Fibroblast of villous mesenchyme (primary cell): ENCODE data around the gene DRC1. TPM values are rescaled to one million over a fixed set of nuclear protein-coding genes. Genes with fewer than 3 reads are reported as not detected.

Experiments used
- DNase-seq: peaks from one replicate; pipeline ENCODE4 v3.0.0-alpha.2; 2010; ENCODE audit warnings: low read depth
- H3K4me3 ChIP-seq: 2 replicates; pipeline ENCODE4 v1.5.1; 2011; ENCODE audit warnings: low read depth, mild to moderate bottlenecking, low read length
- total RNA-seq: library from RNA; depleted of rRNA; stranded (reverse); fragments of >200 nt; gene quantifications from 2 replicates; pipeline ENCODE4 v1.2.3, GENCODE V29; 2012
- TF ChIP-seq, protein P1 (sequence below): IDR thresholded peaks from 2 replicates; pipeline ENCODE4 v1.5.1; 2012; ENCODE audit warnings: low read depth, mild to moderate bottlenecking, low read length; ENCODE audit not compliant: insufficient read depth

DRC1 gene
- total RNA-seq, 1 donor, result not detected

DNA sequence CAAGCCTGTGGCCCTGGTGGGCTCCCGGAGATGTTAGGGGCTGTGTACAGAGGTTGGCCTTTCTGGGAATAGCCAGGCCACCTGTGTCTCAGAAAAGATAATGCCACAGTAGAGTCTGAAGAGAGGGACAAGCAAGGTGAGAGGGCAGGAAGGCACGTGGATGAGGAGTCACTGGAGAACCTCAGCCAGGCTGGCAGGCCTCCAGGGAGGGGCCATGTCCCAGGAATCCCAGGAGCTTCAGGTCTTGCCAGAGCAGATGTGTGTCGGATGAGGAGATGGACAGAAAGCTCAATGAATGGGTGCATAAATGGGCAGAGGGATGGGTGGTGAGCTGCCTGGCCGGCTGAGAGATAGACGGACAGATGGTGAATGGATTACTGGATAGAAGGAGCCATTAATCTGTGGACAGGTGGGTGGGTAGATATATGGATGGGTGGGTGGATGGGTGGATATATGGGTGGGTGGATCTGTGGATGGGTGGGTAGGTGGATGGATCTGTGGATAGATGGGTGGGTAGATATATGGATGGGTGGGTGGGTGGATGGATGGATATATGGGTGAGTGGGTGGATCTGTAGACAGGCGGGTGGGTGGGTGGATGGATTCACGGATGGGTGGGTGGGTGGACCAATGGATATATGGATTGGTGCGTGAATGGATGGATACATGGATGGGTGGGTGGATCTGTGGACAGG lies 84.2 kb downstream of the DRC1 start:
- H3K4me3 ChIP-seq, result no peak overlapping the region
- TF ChIP-seq, protein P1, sequence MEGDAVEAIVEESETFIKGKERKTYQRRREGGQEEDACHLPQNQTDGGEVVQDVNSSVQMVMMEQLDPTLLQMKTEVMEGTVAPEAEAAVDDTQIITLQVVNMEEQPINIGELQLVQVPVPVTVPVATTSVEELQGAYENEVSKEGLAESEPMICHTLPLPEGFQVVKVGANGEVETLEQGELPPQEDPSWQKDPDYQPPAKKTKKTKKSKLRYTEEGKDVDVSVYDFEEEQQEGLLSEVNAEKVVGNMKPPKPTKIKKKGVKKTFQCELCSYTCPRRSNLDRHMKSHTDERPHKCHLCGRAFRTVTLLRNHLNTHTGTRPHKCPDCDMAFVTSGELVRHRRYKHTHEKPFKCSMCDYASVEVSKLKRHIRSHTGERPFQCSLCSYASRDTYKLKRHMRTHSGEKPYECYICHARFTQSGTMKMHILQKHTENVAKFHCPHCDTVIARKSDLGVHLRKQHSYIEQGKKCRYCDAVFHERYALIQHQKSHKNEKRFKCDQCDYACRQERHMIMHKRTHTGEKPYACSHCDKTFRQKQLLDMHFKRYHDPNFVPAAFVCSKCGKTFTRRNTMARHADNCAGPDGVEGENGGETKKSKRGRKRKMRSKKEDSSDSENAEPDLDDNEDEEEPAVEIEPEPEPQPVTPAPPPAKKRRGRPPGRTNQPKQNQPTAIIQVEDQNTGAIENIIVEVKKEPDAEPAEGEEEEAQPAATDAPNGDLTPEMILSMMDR, result no peak
- no peak for DNase-seq

DNA sequence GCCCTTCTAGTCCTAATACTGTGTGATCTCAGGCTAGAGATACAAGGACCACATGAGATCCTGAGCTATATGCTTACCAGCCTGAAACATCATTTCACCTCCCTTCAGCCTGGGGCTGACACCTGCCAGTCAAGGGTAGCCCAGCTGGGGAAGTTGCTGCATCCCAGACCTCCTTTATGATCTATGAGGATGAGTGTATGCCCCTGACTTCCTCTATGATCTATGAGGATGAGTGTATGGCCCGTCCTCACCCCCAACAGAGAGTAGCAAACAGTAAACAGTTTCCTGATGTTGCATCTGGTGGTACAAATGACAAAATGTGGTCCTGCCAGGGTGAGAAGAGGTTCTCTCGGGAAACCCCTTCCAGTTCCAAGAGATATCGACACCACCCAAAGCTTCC lies 85.1 kb downstream of the DRC1 start:
- no peak for DNase-seq
- H3K4me3 ChIP-seq, result no peak overlapping the region
- TF ChIP-seq, protein P1, result no peak

DNA sequence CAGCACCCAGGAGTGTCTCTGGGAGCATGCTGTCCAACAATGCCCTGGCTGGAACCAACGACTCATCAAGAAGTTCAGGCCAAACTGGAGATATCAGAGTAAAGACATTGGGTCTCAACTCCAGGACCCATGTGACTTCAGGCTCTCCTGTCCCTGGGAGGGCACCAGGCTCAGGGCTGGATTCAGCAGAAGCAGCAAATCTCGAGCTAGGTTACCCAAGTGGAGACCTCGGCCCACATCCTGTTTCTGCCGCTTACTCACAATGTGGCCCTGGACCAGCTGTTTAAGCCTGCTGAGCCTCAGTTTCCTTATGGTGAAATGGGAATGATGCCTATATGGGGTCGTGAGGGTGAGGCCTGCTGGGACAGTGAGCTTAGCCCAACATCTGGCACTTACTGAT lies 85.5 kb downstream of the DRC1 start:
- no peak overlapping the region for H3K4me3 ChIP-seq
- no peak for DNase-seq
- TF ChIP-seq, protein P1, result no peak

DNA sequence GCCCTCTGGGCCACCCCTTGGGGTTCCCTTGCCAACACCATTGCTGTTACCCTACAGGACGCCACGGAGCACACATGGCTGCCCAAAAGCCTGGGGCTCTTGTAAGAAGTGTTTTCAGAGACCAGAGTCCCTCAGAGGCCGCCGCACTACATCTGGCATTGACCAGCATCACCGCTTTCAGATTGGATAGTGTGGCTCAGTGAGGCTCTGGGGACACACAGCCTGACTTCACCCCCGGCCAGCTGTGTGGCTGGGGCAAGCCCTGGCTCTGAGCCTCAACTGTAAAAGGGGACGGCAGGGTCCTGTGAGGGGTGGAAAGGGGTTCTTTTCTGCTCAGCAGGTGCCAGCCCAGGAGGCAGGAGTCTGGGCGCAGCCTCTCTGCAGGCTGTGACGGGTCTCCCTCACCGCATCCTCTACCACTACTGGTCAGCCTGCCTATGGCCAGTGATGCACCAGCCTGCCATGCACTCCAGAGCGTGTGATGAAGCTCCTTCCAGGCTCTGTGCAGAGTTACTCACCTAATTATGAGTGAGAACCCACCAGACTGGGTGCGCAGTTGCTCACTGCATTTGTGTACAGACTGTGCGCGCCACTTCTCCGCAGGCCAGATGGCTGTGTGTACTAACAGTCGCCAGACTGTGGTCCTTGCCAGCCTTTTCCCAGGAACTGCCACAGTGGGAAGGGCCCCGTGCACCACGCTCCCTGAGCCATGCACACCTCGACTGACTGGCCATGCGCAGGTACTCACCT lies 86.9 kb downstream of the DRC1 start:
- no peak for DNase-seq
- no peak overlapping the region for H3K4me3 ChIP-seq
- TF ChIP-seq, protein P1, result no peak

DNA sequence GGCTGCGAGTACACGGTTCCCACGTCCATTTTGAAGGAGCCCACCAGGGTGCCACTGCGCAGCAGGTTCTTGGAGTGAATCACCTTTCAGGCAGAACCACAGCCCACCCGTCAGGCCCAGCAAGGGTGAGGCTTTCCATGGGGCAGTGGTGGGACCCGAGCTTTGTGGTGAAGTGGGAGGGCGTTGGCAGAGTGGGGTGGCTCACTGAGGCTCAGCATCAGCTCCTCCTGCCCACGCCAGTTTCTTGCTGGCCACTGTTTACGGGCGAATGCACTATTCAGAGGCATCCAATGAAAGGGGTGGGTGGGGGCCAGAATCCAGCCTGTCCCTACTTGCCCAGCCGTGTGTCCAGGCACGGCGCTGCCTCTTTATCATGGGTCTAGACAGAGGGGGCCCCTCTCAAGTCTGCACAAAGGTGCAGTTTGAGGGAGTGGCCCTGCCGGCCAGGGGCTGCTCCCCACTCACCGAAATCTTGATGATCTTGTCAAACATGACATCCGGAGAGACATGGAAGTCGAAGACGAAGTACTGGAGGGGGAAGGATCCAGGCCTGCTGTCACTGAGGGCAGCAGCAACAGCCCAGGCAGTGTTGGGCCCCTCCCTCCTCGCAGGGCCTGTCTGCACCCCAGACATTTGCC lies 87.6 kb downstream of the DRC1 start:
- DNase-seq, result no peak
- H3K4me3 ChIP-seq, result no peak overlapping the region
- TF ChIP-seq, protein P1, result no peak

DNA sequence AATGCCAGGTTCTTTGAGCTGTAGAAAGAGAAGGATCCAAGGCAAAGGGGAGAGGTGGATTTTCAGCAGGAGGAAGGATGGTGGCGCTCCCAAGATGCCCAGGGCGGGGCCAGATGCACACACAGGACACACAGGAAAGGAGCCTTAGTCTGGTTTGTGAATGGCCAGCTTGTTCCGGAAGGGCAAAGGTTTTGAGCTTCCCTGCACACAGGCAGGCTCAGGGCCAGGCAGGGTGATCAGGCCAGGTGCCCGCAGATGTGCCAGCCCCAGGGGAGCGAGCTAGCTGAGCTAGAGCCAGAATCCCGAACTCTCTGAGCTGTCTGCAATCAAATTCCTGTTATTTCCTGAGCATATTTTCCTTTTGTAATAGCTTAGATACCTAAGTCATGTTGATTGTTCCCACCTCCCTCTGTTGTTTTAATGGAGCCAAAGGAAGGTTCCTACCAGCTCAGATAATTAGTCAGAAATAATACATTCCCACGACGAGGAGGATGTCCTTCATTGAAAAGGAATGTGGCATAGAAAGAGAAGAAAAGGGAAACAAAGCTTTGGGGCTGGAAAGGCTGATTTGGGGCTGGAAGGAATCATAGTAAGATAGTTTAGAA lies 89.9 kb downstream of the DRC1 start:
- TF ChIP-seq, protein P1, result no peak
- DNase-seq, result no peak
- no peak overlapping the region for H3K4me3 ChIP-seq
